IMR-90 (cell line): ENCODE results near the gene TPPP. TPM values are rescaled to one million over a fixed set of nuclear protein-coding genes. Genes with fewer than 3 reads are reported as not detected.

Source experiments
- ATAC-seq: fragments of 200-7000 bp; cut with Tn5 transposase; 2 replicates; pipeline ENCODE4 v1.9.1; 2020; ENCODE audit warnings: low read depth, mild to moderate bottlenecking, moderate library complexity
- BruUV-seq: library from RNA; stranded (reverse); fragments of 400-500 nt; replicated peaks from 2 replicates; lab custom pipeline; 2021; lab: Mats Ljungman, UMichigan
- CTCF ChIA-PET: fragments of 300-600 bp; formaldehyde crosslinking; extraction: SDS; loops from one replicate; lab custom pipeline; 2021; ENCODE audit warnings: antibody characterized with exemption; lab: Yijun Ruan, JAX
- POLR2A ChIA-PET: fragments of 300-600 bp; sonication (Branson Sonifier 250); formaldehyde crosslinking; loops from one replicate; lab custom pipeline; 2022; ENCODE audit warnings: antibody characterized with exemption; ENCODE audit not compliant: unreplicated experiment; lab: Charles Lee
- DNase-seq: peaks from one replicate; pipeline ENCODE4 v3.0.0; 2013
- H2AFZ ChIP-seq: replicated peaks from 2 replicates; pipeline ENCODE3; 2013; ENCODE audit warnings: low read length, mild to moderate bottlenecking; ENCODE audit not compliant: poor library complexity
- H2AK5ac ChIP-seq: 2 replicates; pipeline ENCODE4 v1.6.1; 2013; ENCODE audit warnings: low read depth, low read length, inconsistent platforms
- H2AK9ac ChIP-seq: replicated peaks from 2 replicates; pipeline ENCODE3; 2013; ENCODE audit warnings: mild to moderate bottlenecking, low read depth, low read length, moderate library complexity; ENCODE audit not compliant: poor library complexity
- H2BK120ac ChIP-seq: 2 replicates; pipeline ENCODE4 v1.6.1; 2013; ENCODE audit warnings: low read depth, low read length, inconsistent platforms
- H2BK15ac ChIP-seq: 3 replicates; pipeline ENCODE4 v1.6.1; 2013; ENCODE audit warnings: low read depth, low read length, inconsistent platforms
- H2BK20ac ChIP-seq: 2 replicates; pipeline ENCODE4 v1.6.1; 2013; ENCODE audit warnings: low read depth, mild to moderate bottlenecking, inconsistent platforms, low read length, moderate library complexity
- H2BK5ac ChIP-seq: 2 replicates; pipeline ENCODE4 v1.6.1; 2013; ENCODE audit warnings: mild to moderate bottlenecking, low read depth, low read length, inconsistent platforms; ENCODE audit not compliant: poor library complexity, severe bottlenecking
- H3K14ac ChIP-seq: replicated peaks from 2 replicates; pipeline ENCODE4 v1.6.1; 2013; ENCODE audit warnings: low read depth, low read length, inconsistent platforms
- H3K18ac ChIP-seq: 2 replicates; pipeline ENCODE4 v1.6.1; 2013; ENCODE audit warnings: low read depth, low read length, control low read depth
- H3K23ac ChIP-seq: 2 replicates; pipeline ENCODE4 v1.6.1; 2013; ENCODE audit warnings: low read depth, low read length, inconsistent platforms
- H3K27ac ChIP-seq: 2 replicates; pipeline ENCODE4 v1.5.1; 2013; ENCODE audit warnings: mild to moderate bottlenecking, control low read depth, low read length; ENCODE audit not compliant: insufficient read depth
- H3K27me3 ChIP-seq: 2 replicates; pipeline ENCODE4 v1.6.1; 2013; ENCODE audit warnings: low read length; ENCODE audit not compliant: control insufficient read depth, insufficient read depth
- H3K36me3 ChIP-seq: 2 replicates; pipeline ENCODE4 v1.6.1; 2013; ENCODE audit warnings: low read length, mixed read lengths; ENCODE audit not compliant: control insufficient read depth, insufficient read depth
- H3K4ac ChIP-seq: 2 replicates; pipeline ENCODE4 v1.6.1; 2013; ENCODE audit warnings: low read depth, low read length, inconsistent platforms
- H3K4me1 ChIP-seq: 2 replicates; pipeline ENCODE4 v1.6.1; 2013; ENCODE audit warnings: low read length, mixed read lengths; ENCODE audit not compliant: control insufficient read depth, insufficient read depth
- H3K4me2 ChIP-seq: 2 replicates; pipeline ENCODE4 v1.6.1; 2013; ENCODE audit warnings: low read depth, mild to moderate bottlenecking, control low read depth, low read length, moderate library complexity
- H3K4me3 ChIP-seq: 2 replicates; pipeline ENCODE4 v1.5.1; 2013; ENCODE audit warnings: low read depth, mild to moderate bottlenecking, control low read depth, low read length, moderate library complexity; ENCODE audit not compliant: insufficient read depth
- H3K56ac ChIP-seq: 2 replicates; pipeline ENCODE4 v1.6.1; 2013; ENCODE audit warnings: low read length, inconsistent platforms; ENCODE audit not compliant: insufficient read depth; ENCODE audit errors: extremely low read depth
- H3K79me1 ChIP-seq, 2 experiments: 2 replicates each; pipeline ENCODE4 v1.6.1; 2013; ENCODE audit warnings: low read length in 2 of 2, inconsistent platforms in 1 of 2, low read depth in 1 of 2
- H3K9ac ChIP-seq: 2 replicates; pipeline ENCODE4 v1.6.1; 2013; ENCODE audit warnings: low read depth, low read length, control low read depth
- H3K9me1 ChIP-seq: 2 replicates; pipeline ENCODE4 v1.6.1; 2013; ENCODE audit warnings: low read length, inconsistent platforms; ENCODE audit not compliant: insufficient read depth
- H3K9me3 ChIP-seq: 2 replicates; pipeline ENCODE4 v1.6.1; 2013; ENCODE audit warnings: low read length; ENCODE audit not compliant: control insufficient read depth, insufficient read depth
- H4K20me1 ChIP-seq: 2 replicates; pipeline ENCODE4 v1.6.1; 2013; ENCODE audit warnings: low read length, inconsistent platforms; ENCODE audit not compliant: insufficient read depth
- H4K5ac ChIP-seq: 2 replicates; pipeline ENCODE4 v1.6.1; 2013; ENCODE audit warnings: mild to moderate bottlenecking, low read depth, low read length, control low read depth
- H4K8ac ChIP-seq, 2 experiments: 2 replicates each; pipeline ENCODE4 v1.6.1; 2013; ENCODE audit warnings: low read depth in 2 of 2, low read length in 2 of 2, control low read depth in 1 of 2, inconsistent platforms in 1 of 2
- H4K91ac ChIP-seq: 2 replicates; pipeline ENCODE4 v1.6.1; 2013; ENCODE audit warnings: low read depth, low read length, inconsistent platforms; ENCODE audit not compliant: insufficient read depth
- MAZ ChIP-seq: IDR thresholded peaks from 2 replicates; pipeline ENCODE4 v1.6.1; 2012; ENCODE audit warnings: low read depth, mild to moderate bottlenecking, low read length, improper control_type of control experiment, moderate library complexity, borderline replicate concordance
- NFE2L2 ChIP-seq: fragments of 150-350 bp; IDR thresholded peaks from 2 replicates; pipeline ENCODE4 v1.6.1; 2016; ENCODE audit warnings: low read depth, mild to moderate bottlenecking, low read length
- RCOR1 ChIP-seq: IDR thresholded peaks from 2 replicates; pipeline ENCODE4 v1.6.1; 2012; ENCODE audit warnings: mild to moderate bottlenecking, low read length, improper control_type of control experiment; ENCODE audit not compliant: insufficient replicate concordance
- RFX5 ChIP-seq: IDR thresholded peaks from 2 replicates; pipeline ENCODE4 v1.8.0; 2012; ENCODE audit warnings: low read depth, mild to moderate bottlenecking, low read length, moderate library complexity
- WGBS, 2 experiments: methylation state at CpG; one replicate each; pipeline versions ENCODE4 v1.1.5 to v1.1.7; 2013; ENCODE audit warnings: missing lambda C conversion rate in 2 of 2; ENCODE audit not compliant: insufficient read length in 1 of 2; ENCODE audit errors: extremely low coverage in 2 of 2; 5-methylcytosine and 5-hydroxymethylcytosine counted together
- dilution Hi-C: fragments of 300-500 bp; cut with HindIII; formaldehyde crosslinking; loops from one replicate; pipeline ENCODE4 v1.14.3; 2018; ENCODE audit warnings: low sequenced_read_pairs; ENCODE audit not compliant: unreplicated experiment
- in situ Hi-C: fragments of 300-500 bp; cut with MboI; formaldehyde crosslinking; loops from 3 replicates; pipeline ENCODE4 v1.14.3; 2019; ENCODE audit warnings: low sequenced_read_pairs, inconsistent platforms, mixed read lengths
- intact Hi-C: fragments of 100-400 bp; cut with micrococcal nuclease; formaldehyde crosslinking; loops from 2 replicates; pipeline ENCODE4 v1.10.0; 2022
- polyA plus RNA-seq, 3 experiments: library from polyadenylated mRNA; depleted of rRNA; stranded (reverse); fragments of >200 nt; gene quantifications; 2 replicates each; pipeline ENCODE4 v1.2.3, GENCODE V29; 2012; ENCODE audit warnings: low replicate concordance in 1 of 3
- total RNA-seq: library from RNA; depleted of rRNA; stranded (reverse); fragments of >200 nt; gene quantifications from 2 replicates; pipeline ENCODE4 v1.2.3, GENCODE V29; 2012
- TF ChIP-seq, protein P1 (sequence below): fragments of 150-350 bp; IDR thresholded peaks from 2 replicates; pipeline ENCODE4 v1.6.1; 2017; ENCODE audit warnings: mild to moderate bottlenecking, antibody characterized with exemption, low read length, low read depth
- TF ChIP-seq, protein P2 (sequence below): conservative IDR thresholded peaks from 2 replicates; pipeline ENCODE4 v1.5.1; 2012; ENCODE audit warnings: mild to moderate bottlenecking, low read depth, low read length, improper control_type of control experiment

TPPP gene
- total and polyA plus RNA-seq, 2 of the 4 experiments (the other 2 are of a cell fraction) = under 0.01 to 0.07 TPM

DNA sequence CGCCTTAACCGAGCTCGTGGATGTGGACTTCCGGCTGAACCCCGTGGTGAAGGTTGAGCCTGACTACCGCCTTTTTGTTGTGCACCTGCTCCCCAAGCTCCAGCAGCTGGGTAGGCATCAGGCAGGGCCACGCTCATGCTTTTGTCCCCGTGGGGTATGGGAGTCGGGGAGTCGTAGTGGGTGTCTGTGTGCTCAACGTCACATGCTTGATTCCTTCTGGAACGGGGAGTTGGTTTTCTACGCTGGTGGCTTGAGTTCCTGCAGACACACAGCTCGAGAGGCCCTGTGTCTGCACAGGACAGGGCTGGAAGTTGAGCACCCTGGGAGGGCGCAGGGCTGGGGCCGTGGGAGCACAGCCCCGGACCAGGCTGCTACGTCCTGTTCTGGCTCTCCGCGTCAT lies 73.0 kb downstream of the TPPP start:
- Histone ChIP-seq H2BK120ac (no peak overlapping the region), H3K27ac (no peak overlapping the region), H3K56ac (no peak overlapping the region), H3K4ac (no peak overlapping the region), H2BK5ac (no peak overlapping the region), H3K9ac (no peak overlapping the region), H4K5ac (no peak overlapping the region), H4K20me1 (no peaks in the 10 kb centered on the region), H3K9me1 (no peaks in the 10 kb centered on the region), H3K36me3 (peaks cover 8% of the 10 kb centered on the region), H3K27me3 (no peaks in the 10 kb centered on the region), H2BK15ac (no peak overlapping the region), H3K14ac (no peak overlapping the region), H3K4me2 (no peak overlapping the region), H2AK9ac (no peak overlapping the region), H4K91ac (no peak overlapping the region), H3K18ac (no peak overlapping the region), H2AFZ (no peak overlapping the region), H3K4me1 (no peaks in the 10 kb centered on the region), H4K8ac (no peak overlapping the region), H2BK20ac (no peak overlapping the region), H2AK5ac (no peak overlapping the region), H3K4me3 (no peak overlapping the region), H3K9me3 (no peaks in the 10 kb centered on the region), H3K23ac (no peak overlapping the region), H3K79me1 (peaks cover 12 to 14% of the 10 kb centered on the region in 2 experiments)
- POLR2A ChIA-PET = no interaction called here
- CTCF ChIA-PET = no interaction called here
- BruUV-seq = no TSS peak
- WGBS, 2 experiments = 97% methylated on average over 15 of the region's 20 CpGs; no CpG with 5 or more reads in 1 of the 2 experiments
- DNase-seq = no peak
- in situ Hi-C loops = no loop called here
- intact Hi-C loops = no loop called here
- TF ChIP-seq, protein P1, sequence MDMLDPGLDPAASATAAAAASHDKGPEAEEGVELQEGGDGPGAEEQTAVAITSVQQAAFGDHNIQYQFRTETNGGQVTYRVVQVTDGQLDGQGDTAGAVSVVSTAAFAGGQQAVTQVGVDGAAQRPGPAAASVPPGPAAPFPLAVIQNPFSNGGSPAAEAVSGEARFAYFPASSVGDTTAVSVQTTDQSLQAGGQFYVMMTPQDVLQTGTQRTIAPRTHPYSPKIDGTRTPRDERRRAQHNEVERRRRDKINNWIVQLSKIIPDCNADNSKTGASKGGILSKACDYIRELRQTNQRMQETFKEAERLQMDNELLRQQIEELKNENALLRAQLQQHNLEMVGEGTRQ = no peak
- TF ChIP-seq NFE2L2 (no peak), RCOR1 (no peak), MAZ (no peak), RFX5 (no peak)
- TF ChIP-seq, protein P2, sequence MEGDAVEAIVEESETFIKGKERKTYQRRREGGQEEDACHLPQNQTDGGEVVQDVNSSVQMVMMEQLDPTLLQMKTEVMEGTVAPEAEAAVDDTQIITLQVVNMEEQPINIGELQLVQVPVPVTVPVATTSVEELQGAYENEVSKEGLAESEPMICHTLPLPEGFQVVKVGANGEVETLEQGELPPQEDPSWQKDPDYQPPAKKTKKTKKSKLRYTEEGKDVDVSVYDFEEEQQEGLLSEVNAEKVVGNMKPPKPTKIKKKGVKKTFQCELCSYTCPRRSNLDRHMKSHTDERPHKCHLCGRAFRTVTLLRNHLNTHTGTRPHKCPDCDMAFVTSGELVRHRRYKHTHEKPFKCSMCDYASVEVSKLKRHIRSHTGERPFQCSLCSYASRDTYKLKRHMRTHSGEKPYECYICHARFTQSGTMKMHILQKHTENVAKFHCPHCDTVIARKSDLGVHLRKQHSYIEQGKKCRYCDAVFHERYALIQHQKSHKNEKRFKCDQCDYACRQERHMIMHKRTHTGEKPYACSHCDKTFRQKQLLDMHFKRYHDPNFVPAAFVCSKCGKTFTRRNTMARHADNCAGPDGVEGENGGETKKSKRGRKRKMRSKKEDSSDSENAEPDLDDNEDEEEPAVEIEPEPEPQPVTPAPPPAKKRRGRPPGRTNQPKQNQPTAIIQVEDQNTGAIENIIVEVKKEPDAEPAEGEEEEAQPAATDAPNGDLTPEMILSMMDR = no peak
- dilution Hi-C loops = no loop called here
- ATAC-seq = no peak
